Activated CD8-positive, alpha-beta memory T cell treated with anti-CD3 and anti-CD28 coated beads for 24 hours (primary cell): Measurements from ENCODE around the gene PTK7.

Experiments
- DNase-seq: peaks from one replicate; pipeline ENCODE4 v3.0.0-alpha.2; 2020

Gene PTK7

DNA sequence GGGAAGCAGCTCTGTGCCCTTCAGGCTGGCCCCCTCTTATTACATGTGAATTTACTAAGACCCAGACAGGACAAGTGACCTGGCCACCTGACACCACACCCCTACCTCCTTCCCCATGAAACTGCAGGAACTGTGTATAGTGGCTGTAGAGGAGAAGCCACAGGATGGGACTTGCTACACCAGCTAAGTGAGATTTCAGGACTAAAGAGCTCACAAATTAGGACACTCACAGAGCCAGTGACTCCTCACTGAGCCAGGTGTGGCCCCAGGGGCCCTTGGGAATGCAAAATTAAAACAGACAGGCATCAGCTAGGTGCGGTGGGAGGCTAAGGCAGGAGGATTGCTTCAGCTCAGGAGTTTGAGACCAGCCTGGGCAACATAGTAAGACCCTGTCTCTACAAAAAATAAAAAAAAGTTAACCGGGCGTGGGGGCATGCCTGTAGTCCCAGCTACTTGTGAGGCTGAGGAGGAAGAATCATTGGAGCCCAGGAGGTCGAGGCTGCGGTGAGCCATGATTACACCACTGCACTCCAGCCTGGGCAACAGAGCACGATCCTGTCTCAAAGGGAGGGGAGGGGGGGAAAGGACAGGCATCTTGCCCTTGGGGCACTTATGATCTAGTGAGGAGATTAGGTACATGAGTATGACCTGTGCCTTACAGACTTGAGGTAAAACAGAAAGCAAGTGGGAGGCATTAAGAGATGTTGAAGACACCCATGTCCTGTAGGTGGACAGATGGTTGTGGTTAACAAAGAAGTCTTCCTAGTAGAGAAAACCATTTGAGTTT is 71.8 kb downstream of the PTK7 start:
- no peak for DNase-seq

DNA sequence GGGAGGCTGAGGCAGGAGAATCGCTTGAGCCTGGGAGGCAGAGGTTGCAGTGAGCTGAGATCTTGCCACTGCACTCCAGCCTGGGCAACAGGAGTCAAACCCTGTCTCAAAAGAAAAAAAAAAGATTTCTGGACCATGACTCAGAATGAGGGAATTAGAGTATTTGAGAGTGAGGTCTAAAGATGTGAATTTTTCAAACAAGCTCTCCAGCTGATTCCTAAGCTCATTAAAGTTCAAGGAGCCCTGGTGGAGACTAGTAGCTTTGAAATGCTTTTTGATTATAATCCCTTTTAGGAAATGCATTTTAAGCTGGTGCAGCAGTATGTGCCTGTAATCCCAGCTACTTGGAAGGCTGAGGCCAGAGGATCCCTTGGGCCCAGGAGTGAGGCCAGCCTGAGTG is 73.2 kb downstream of the PTK7 start:
- no peak for DNase-seq

DNA sequence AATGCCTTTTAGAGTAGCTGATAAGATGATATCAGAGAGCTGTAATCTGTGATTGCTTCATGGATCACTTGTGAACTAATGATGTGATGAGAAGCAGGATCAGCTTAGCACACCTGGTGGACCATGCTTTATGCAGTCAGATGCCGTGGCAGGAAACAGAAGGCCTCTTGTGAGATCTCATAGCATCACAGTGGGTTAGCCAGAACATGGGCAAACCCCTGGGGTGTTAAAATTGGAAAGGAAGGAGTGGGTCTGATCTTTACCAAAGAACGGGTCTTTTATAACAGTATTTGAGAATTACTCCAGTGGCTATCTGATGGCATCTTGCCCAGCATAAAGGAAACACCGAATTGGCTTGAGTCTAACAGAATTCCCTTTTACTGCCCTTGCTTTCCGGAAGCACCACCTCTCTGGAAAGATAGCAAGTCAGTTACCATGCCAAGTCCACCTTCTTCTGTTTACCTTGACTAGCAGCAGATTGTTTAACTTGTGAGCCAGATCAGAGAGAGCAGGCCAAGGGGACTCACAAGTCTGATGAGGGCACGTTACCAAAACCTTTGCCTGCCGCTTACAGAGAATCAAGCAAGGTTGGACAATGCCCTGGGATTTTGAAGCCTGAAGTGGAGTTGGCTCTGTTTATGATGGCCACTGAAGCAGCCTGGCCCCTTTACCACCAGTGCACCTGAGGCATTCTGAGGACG is 74.1 kb downstream of the PTK7 start:
- DNase-seq: no peak

DNA sequence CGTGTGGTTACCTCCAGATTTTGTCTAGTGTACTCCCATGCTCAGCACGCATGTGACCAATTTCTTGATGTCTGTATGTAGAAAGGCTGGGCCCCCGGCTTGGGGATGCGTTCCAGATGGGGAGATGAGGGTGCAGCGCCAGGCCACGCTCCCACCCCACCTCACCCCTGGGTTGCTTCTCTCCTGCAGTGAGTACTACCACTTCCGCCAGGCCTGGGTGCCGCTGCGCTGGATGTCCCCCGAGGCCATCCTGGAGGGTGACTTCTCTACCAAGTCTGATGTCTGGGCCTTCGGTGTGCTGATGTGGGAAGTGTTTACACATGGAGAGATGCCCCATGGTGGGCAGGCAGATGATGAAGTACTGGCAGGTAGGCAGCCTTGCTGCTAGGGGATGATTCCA is 83.5 kb downstream of the PTK7 start:
- no peak for DNase-seq

DNA sequence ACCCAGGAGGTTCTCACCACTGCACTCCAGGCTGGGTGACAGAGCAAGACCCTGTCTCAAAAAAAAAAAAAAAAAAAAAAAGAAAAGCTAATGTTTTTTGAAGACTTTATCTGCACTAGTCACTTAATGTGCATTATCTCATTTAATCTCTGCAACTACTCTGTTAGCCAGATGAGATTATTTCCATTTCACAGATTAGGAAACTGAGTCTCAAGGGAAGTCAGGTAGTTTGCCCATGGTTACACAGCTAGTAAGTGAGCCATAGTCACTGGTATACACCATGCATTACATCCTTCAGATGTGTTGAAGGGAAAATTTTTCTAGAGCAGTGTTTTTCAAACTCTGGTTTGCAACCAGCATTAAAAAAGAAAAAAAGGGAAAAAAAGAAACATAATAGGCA is 87.8 kb downstream of the PTK7 start:
- DNase-seq: no peak

DNA sequence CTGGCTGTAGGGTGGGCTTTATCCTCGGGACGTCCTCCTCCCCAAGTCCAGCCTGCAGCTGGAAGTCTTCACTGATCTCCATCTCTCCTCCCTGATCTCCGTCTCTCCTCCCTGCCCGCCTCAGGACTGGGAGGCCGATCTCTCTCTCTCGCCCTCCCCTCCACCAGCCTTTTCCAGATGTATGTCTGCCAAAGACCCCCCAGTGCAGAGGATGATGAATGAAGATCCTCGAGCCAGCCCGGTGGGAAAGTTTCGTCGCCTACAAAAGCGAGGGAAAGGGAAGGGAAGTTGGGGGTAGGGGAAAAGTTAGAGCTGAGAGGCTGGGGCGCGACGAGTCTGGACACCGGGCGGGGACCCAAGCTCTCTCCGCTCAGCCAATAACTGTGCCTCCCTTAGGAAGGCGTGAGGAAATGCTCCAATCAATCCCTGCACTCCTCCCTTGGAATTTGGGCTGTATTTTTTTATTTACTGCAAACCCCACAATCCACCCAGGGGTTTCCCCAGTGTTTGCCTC is 94.4 kb downstream of the PTK7 start:
- DNase-seq: no peak

DNA sequence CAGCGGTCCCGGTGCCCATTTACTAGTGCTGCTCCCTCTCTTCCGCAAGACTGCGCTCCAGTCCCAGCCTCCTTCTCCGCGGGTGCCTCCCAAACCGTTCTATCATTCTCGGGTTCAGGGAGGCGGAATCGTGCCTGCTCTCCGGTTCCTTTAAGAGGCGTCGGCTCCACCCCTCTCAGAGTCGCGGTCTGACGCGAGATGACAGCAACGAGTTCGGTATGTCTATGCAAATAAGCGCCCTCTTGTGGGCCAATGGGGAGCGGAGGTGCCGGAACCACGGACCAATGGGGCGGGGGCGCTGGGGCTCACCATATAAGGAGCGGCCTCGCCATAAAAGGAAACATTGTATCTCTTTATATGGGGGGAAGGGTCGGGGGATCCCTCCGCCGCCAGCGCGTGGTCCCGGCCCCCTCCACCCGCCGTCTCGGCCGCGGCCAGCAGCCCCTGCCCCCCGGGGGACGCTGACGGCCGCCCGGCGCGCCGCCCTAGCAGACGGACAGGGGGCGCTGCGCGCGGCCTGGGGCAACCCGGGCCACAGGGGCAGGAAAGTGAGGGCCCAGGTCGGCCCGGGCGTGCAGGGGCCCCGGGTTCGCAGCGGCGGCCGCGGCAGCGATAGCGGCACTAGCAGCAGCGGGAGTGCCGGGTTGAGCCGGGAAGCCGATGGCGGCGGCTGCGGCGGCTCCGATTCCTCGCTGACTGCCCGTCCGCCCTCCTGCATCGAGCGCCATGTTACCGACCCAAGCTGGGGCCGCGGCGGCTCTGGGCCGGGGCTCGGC is 95.0 kb downstream of the PTK7 start, which contains the start of gene SRF:
Gene SRF, plus strand, starts transcription at position 339 of the 776 bp plus-strand sequence. Its CDS starts 388 bp downstream, at position 727.
- peak; percentile 98 for DNase-seq

DNA sequence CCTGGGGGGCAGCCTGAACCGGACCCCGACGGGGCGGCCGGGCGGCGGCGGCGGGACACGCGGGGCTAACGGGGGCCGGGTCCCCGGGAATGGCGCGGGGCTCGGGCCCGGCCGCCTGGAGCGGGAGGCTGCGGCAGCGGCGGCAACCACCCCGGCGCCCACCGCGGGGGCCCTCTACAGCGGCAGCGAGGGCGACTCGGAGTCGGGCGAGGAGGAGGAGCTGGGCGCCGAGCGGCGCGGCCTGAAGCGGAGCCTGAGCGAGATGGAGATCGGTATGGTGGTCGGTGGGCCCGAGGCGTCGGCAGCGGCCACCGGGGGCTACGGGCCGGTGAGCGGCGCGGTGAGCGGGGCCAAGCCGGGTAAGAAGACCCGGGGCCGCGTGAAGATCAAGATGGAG is 95.6 kb downstream of the PTK7 start:
- no peak for DNase-seq

DNA sequence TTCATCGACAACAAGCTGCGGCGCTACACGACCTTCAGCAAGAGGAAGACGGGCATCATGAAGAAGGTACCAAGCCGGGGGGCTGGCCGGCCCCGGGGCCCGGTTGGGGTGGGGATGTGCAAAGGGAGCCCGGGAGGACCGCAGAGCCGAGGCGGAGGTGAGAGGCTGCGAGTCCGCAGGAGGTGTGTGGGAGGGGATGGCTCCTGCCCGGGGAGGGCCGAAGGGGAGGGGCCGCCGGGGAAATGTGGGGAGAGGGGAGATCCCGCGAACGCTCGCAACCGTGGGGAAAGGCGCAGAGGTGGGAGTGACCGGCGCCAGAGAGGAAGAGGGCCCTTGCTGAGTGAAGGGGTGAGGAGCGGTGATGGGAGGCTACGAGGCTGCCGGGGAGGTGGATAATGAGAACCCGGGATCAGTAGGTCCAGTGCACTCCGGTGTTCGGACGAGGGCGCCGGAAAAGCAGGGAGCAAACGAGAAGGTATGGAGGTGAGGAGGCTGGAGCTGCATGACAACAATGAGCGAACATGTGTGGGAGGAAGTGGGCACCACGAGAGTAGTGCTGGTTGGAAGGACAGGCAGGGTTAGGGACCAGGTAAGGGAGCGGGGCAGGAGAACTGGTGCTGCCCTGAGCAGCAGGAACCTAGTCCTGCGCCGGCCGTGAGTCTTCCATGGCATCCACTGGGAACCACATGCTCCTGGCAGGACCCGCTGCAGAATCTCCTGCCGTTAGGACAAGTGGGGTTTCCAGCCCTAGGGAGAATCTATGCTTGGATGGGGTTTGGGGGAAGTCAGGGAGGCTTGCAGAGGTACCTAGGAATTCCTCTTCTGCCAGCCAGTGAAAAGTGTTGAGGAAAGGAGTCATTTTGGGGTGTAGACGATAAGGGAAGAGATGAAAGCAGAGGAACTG is 96.2 kb downstream of the PTK7 start:
- peak; percentile 81 for DNase-seq

DNA sequence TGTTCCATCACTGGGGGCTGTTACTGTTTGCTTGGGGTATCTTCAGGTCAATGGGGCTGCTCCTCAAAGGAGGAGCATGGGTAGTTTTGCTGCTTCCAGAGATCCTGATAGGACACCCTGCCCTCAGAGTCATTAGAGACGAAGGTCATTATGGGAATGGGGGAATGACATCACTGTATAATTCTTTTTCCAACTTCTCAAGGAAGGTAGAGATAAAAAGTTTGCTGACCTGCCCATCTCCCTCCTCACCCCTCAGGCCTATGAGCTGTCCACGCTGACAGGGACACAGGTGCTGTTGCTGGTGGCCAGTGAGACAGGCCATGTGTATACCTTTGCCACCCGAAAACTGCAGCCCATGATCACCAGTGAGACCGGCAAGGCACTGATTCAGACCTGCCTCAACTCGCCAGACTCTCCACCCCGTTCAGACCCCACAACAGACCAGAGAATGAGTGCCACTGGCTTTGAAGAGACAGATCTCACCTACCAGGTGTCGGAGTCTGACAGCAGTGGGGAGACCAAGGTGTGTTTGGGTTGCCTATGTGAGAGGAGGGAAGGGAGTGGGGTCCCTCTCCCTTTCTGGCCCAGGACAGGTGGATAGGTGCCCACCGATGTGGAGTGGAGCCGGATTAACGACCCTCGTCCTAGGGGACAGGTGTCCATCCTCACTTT is 97.6 kb downstream of the PTK7 start:
- DNase-seq: no peak

DNA sequence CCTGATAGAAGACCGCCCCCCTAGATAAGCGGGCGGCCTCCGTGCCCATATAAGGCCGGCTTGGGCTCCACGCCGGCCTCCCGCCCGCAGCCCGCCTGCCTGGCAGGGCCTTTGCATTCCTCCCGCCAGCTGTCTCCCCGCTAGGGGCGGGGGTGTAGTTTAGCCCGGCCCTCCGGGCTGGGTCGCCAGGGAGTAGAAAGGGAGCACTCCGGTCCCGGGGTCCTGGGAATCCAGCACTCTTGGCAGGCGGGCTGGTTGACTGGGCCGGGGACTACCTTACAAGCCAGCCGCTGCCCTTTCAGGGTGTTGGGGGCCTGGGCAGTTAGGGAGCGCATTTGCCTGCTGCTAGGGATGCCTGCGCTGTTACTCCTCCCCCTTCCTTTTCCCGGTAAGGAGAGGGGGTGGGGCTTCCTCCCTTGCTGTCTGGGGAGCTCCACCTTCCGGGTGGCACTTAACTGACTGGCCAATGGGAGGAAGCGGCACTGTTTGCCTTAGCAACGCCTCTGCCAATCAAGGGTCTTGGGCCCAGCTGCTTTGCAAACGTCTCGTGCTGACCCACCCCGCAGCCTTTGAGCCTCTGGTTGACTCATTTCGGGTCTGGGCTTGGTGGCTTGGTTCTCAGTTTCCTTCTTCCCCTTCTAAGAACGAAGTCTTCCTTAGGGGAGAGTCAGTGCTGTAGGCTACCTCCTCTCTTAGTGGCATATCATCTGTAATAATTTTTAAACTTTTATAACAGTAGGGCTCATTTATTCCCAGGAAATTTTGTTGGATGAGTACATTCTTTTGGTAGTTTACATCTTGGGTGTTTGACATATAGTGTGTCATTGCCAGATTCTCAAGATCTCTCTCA is 98.4 kb downstream of the PTK7 start:
- peak; percentile 95 for DNase-seq

DNA sequence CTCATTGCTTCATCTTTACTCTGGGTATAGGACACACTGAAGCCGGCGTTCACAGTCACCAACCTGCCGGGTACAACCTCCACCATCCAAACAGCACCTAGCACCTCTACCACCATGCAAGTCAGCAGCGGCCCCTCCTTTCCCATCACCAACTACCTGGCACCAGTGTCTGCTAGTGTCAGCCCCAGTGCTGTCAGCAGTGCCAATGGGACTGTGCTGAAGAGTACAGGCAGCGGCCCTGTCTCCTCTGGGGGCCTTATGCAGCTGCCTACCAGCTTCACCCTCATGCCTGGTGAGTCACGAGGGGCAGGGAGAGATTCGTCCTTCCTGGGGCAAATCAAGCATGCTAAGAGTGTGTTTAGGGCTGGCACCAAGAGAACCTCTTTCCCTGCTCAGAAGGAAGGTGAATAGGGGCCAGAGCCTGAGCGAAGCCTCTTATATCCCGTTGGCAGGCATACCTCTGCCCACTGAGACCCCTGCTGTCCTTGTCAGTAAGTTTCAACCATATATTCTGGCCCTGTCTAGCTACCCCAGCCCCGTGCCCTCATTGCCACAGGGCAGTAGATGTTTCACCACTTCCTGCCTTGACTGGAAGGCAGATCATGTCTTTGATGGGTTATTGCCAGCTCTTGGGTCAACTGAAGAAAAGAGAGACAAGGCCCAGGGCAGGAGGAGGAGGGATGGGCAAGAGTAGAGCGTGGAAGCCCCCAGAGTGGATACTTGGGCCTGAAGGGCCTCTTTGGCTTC is 99.7 kb downstream of the PTK7 start:
- DNase-seq: no peak

DNA sequence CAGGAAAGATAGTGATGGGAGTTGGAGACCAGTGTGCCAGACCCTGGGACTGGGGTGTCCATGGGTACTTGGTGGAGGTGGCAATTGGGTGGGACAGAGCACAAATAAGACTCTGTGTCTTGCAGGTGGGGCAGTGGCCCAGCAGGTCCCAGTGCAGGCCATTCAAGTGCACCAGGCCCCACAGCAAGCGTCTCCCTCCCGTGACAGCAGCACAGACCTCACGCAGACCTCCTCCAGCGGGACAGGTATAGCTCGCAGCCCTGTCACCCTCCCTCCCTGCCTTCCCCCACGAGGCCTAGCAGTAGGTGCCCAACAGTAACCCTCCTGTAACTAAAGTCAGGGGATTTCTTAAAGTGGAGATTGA is 100.3 kb downstream of the PTK7 start:
- no peak for DNase-seq

DNA sequence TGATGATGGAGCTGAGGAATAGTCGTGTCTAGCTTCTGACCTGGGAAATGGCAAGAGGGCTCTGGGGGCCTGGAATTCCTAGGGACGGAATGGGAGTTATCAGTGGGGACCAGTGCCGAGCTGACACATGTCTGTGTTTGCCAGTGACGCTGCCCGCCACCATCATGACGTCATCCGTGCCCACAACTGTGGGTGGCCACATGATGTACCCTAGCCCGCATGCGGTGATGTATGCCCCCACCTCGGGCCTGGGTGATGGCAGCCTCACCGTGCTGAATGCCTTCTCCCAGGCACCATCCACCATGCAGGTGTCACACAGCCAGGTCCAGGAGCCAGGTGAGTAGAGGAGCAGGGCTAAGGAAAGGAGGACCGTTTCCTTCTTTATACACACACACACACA is 102.0 kb downstream of the PTK7 start:
- no peak for DNase-seq

DNA sequence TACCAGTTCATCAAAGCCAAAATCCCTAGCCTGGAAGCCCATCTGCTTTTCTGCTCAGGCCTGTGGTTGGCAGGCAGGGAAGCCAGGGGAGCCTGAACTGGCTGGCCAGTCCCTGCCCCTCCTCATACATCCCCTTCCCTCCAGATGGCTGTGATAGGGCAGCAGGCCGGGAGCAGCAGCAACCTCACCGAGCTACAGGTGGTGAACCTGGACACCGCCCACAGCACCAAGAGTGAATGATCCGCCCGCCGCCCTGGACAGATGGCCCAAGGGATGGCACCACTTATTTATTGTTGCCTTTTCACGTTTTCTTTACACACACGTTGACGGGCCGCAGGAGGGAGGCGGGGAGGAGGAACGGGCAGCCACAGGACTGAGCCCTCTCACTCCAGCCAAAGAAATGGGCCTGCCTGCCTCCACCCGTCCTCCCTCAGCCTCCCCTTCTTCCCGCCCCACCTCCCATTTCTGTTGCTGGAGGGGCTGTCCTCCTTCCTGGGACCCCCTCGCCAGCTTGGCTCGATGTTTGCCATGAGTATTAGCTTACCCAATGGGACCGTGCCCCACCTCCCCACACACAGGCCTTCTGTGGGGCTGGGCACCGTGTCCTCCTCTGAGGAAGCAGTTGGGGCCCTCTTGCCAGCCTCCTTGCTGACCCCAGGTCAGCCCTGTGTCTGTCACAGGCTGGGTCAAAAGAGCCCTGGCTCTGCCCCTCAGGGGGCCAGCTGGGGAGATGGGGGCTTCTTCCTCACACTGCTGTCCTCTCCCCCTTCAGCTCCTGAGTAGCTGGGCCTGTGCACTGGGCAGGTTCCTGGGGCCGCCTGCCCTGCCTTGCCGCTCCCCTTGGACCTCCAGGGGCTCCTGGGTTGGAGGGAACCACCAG is 103.1 kb downstream of the PTK7 start:
- no peak for DNase-seq

DNA sequence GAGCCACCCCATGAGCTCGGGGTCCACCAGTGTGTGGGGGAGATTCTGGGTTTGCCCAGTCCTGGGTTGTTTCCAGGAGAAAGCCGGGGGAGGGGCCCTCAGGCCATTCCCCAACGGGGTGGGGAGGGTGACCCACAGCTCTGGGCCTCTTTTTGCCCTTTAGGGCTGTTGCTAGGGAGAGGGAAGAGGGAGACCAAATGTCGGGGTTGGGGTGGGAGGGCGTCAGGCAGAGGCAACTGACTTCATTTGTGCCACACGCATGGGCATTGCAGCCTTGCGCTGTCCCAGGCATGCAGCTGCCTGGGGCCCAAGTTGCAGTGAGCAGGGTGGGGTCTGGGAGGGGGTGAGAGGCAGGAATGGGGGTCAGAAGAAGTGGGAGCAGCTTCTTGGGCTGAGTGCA is 103.9 kb downstream of the PTK7 start:
- DNase-seq: no peak

DNA sequence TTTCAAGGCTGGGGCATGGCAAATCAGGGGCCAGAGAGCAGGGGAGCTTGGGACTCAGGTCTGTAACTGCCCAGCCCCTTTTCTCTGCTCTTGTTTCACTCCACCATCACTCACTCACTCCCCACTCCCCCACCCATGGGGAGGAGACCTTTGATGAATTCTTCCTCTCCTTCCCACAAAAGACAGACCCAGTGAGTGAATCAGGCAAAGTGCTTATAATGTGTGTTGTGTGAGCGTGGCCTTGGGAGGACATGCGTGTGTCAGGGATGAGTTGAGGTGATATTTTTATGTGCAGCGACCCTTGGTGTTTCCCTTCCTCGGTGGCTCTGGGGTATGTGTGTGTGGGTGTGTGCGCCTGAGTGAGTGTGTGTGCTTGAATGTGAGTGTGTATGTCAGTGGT is 104.9 kb downstream of the PTK7 start:
- no peak for DNase-seq

DNA sequence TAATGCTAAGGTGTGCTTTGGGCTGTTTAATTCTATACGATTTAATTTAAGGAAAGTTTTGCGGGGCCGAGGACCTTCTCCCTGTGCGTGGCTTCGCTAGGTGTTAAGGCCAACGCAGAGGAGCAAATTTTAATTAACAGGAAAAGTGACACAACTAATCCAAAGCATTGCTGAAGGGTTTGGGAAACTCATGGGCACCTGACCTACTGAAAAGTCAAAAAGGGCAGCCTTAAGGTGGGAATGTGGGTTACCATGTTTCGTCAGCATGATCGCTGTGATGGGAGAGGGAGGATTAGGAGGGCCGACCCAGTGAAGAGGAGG is 105.5 kb downstream of the PTK7 start:
- DNase-seq: peak; percentile 65
